Ovary (tissue), 9 donors: ENCODE data around the gene CRYBG2. TPM values are rescaled to one million over a fixed set of nuclear protein-coding genes. Genes with fewer than 3 reads are reported as not detected.

Source experiments
- DNase-seq, 5 donors: peaks; one replicate each; pipeline ENCODE4 v3.0.0-alpha.2; 2019 to 2020
- H3K27ac ChIP-seq, 2 donors: fragments of 200-600 bp; one replicate each; pipeline versions ENCODE4 v1.5.1 to v1.8.0; 2019 to 2022
- H3K27me3 ChIP-seq: fragments of 200-600 bp; one replicate; pipeline ENCODE4 v1.8.0; 2022
- H3K36me3 ChIP-seq: fragments of 200-600 bp; sonication (generic); one replicate; pipeline ENCODE4 v1.5.1; 2019
- H3K4me1 ChIP-seq: one replicate; pipeline ENCODE4 v1.8.1; 2013; ENCODE audit warnings: mild to moderate bottlenecking, moderate library complexity; ENCODE audit not compliant: insufficient read depth
- H3K4me3 ChIP-seq: fragments of 200-600 bp; sonication (generic); one replicate; pipeline ENCODE4 v1.5.1; 2017
- H3K9me3 ChIP-seq, 2 donors: fragments of 200-600 bp in 1 of 2; sonication (generic) in 1 of 2; one replicate each; pipeline versions ENCODE4 v1.5.1 to v1.8.1; 2013 to 2019; ENCODE audit warnings: mild to moderate bottlenecking in 1 of 2, moderate library complexity in 1 of 2
- EP300 ChIP-seq: sonication (generic); formaldehyde crosslinking; IDR thresholded peaks from one replicate; pipeline ENCODE4 v1.6.1; 2017; ENCODE audit warnings: antibody characterized with exemption
- POLR2A ChIP-seq: fragments of 450-650 bp; IDR thresholded peaks from one replicate; pipeline ENCODE4 v1.6.1; 2017; ENCODE audit warnings: antibody characterized with exemption, mild to moderate bottlenecking, moderate library complexity
- WGBS, 3 donors: extraction: QIAGEN DNeasy Blood & Tissue Kit in 1 of 3; methylation state at CpG; one replicate each; pipeline versions ENCODE4 v1.1.5 to v1.1.7; 2013 to 2017; 5-methylcytosine and 5-hydroxymethylcytosine counted together
- intact Hi-C, 4 donors: fragments of 100-400 bp; cut with DNase I; formaldehyde crosslinking; loops; one replicate each; pipeline versions ENCODE4 v1.11.0 to v1.15.1; 2022 to 2023
- polyA plus RNA-seq, 2 donors: library from polyadenylated mRNA; stranded (reverse); fragments of 200-250 nt in 1 of 2; fragments of 350-450 nt in 1 of 2; fragmentation: Illumina TruSeq in 1 of 2; extraction: RNeasy Lipid Tissue Mini Kit (QIAGEN cat#74804) in 1 of 2; gene quantifications; one replicate each; pipeline ENCODE4 v1.2.3, GENCODE V29; 2013 to 2014
- total RNA-seq, 7 donors: library from RNA; depleted of rRNA in 2 of 7; stranded (reverse); fragments of >200 nt in 2 of 7; fragmentation: NEBNext Ultra II Directional in 3 of 7; extraction: Animal tissue kit (Norgen Biotek cat#: 25700) in 3 of 7; gene quantifications; one replicate each; pipeline versions ENCODE4 v1.1.0 to v1.2.4, GENCODE V29; 2016 to 2023
- TF ChIP-seq, protein P1 (sequence below), 3 donors: fragments of 450-650 bp in 2 of 3; fragments of 200-600 bp in 1 of 3; IDR thresholded peaks; one replicate each; pipeline versions ENCODE4 v1.5.1 to v1.8.0; 2016 to 2022; ENCODE audit warnings: antibody characterized with exemption in 3 of 3, mild to moderate bottlenecking in 1 of 3
- donor health status: DM: no; HTN: no; CAD: no; lungs with moderate emphysema.
- donor health status: DM: no; HTN: no; CAD: no.
- donor health status: Bipolar disorder and iron deficiency.
- donor health status: DM: yes; HTN: yes; CAD: no.
- donor health status: DM: no; HTN: no; CAD: no.
- donor health status: DM: yes; HTN: yes; CAD: no.

CRYBG2 gene
- total and polyA plus RNA-seq, 9 donors = 0.11 to 2.3 (median 0.23) TPM; not detected in 6

DNA sequence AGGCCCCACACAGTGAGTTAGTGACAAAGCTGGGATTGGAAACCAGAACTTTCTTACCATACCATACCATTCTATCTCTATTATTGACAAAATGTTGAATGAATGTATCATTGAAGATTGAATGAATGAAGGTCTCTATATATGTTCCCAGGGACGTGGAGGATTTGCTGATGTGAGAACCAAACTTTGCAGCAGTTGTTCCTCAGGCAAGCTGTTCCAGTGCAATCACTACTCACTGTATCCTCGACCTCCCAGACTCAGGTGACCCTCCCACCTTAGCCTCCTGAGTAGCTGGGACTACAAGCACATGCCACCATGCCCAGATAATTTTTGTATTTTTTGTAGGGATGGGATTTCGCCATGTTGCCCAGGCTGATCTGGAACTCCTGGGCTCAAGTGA is 45.1 kb upstream of the CRYBG2 start:
- 72 to 91% (median 82%) methylated on average over 3 of the region's 3 CpGs for whole genome bisulfite sequencing, 3 donors
- no peaks in the 10 kb centered on the region for H3K36me3 ChIP-seq
- intact Hi-C loops = no loop called here
- no peak for TF ChIP-seq POLR2A
- TF ChIP-seq, protein P1, sequence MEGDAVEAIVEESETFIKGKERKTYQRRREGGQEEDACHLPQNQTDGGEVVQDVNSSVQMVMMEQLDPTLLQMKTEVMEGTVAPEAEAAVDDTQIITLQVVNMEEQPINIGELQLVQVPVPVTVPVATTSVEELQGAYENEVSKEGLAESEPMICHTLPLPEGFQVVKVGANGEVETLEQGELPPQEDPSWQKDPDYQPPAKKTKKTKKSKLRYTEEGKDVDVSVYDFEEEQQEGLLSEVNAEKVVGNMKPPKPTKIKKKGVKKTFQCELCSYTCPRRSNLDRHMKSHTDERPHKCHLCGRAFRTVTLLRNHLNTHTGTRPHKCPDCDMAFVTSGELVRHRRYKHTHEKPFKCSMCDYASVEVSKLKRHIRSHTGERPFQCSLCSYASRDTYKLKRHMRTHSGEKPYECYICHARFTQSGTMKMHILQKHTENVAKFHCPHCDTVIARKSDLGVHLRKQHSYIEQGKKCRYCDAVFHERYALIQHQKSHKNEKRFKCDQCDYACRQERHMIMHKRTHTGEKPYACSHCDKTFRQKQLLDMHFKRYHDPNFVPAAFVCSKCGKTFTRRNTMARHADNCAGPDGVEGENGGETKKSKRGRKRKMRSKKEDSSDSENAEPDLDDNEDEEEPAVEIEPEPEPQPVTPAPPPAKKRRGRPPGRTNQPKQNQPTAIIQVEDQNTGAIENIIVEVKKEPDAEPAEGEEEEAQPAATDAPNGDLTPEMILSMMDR (IDR thresholded peaks at IDR 0.05) = no peak
- TF ChIP-seq EP300 = no peak
- no peak overlapping the region for H3K4me3 ChIP-seq
- no peaks in the 10 kb centered on the region for H3K9me3 ChIP-seq
- no peaks in the 10 kb centered on the region for H3K27me3 ChIP-seq
- no peak overlapping the region for H3K27ac ChIP-seq
- no peaks in the 10 kb centered on the region for H3K4me1 ChIP-seq
- no peak for DNase-seq

DNA sequence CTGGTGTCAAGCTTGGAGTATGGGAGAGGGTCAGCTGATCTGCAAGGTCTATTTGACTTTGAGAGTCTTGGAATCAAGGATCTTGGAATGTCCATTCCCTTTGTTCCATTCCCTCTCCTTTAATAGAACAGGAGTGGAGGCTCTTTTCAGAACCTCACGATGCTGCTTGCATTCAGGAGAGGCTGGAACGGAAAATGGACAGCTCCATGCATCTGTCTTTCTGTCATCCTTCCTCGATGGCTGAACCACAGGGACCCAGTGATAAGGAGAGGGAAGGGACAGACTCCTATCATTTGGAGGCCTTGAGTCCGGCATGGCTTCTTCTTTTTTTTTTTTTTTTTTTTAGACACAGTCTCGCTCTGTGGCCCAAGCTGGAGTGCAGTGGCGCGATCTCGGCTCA is 41.8 kb upstream of the CRYBG2 start:
- no peak overlapping the region for H3K4me3 ChIP-seq
- H3K36me3 ChIP-seq = no peaks in the 10 kb centered on the region
- H3K4me1 ChIP-seq = no peaks in the 10 kb centered on the region
- 75 to 87% (median 83%) methylated on average over 8 of the region's 8 CpGs for WGBS, 3 donors
- TF ChIP-seq, protein P1 (IDR thresholded peaks at IDR 0.05) = no peak
- TF ChIP-seq POLR2A = no peak
- TF ChIP-seq EP300 = no peak
- DNase-seq = no peak
- intact Hi-C loops = no loop called here
- H3K27me3 ChIP-seq = no peaks in the 10 kb centered on the region
- no peak overlapping the region for H3K27ac ChIP-seq
- H3K9me3 ChIP-seq = no peaks in the 10 kb centered on the region

DNA sequence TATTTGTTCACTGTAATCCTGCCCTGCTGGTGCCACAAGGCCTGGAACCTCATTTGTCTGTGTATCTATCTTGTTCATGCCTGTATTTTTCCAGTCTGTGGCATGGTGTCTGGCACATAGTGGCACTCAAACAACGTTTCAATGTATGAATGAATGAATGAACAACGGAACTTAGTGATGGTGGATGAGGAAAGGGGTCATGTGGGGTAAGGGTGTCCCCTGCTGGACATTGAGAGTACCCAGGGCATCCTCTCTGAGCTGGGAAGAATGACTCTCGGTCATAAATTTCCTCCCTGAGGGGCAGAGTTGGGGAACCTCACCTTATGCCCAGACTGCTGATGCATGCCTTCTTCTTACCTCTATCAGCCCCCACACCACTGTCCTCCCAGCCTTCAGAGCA is 37.5 kb upstream of the CRYBG2 start:
- Histone ChIP-seq H3K4me1 (no peaks in the 10 kb centered on the region), H3K4me3 (no peak overlapping the region), H3K9me3 (no peaks in the 10 kb centered on the region), H3K27me3 (no peaks in the 10 kb centered on the region), H3K36me3 (no peaks in the 10 kb centered on the region), H3K27ac (no peak overlapping the region)
- no peak for DNase-seq
- TF ChIP-seq POLR2A (no peak), EP300 (no peak)
- TF ChIP-seq, protein P1 (IDR thresholded peaks at IDR 0.05) = no peak
- intact Hi-C loops = no loop called here
- WGBS, 3 donors = 4 to 7% (median 5%) methylated on average over 3 of the region's 3 CpGs

DNA sequence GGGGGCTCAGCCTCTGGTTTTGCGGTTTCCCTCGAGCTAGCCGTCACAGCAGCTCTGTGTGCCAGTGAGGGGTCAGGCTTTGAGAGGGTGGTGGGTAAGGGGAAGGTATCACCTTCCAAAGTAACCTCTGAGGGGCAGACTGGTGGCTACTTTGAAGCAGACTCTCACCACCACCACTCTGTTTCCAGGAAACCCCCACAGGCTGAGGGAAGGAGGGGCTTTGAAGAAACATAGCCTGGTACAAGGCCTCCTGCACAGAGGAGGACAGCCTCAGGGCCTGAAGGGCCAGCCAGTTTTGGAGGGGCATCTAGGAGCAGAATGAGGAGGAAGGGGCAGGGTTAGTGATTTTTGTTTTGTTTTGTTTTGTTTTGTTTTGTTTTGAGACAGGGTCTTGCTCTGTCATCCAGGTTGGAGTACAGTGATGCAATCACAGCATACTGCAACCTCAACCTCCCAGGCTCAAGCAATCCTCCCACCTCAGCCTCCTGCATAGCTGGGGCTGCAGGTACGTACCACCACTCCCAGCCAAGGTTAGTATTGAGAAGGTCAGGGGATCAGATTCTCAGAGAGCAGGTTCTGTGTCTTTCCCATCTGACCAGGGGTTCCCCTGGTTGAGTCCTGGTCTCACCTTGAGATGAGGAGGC is 35.8 kb upstream of the CRYBG2 start:
- H3K4me3 ChIP-seq = no peak overlapping the region
- WGBS, 3 donors = 60 to 80% (median 75%) methylated on average over 4 of the region's 4 CpGs
- H3K9me3 ChIP-seq = no peaks in the 10 kb centered on the region
- intact Hi-C loops = no loop called here
- TF ChIP-seq EP300 = no peak
- H3K36me3 ChIP-seq = no peaks in the 10 kb centered on the region
- no peaks in the 10 kb centered on the region for H3K27me3 ChIP-seq
- DNase-seq = no peak
- no peaks in the 10 kb centered on the region for H3K4me1 ChIP-seq
- no peak overlapping the region for H3K27ac ChIP-seq

DNA sequence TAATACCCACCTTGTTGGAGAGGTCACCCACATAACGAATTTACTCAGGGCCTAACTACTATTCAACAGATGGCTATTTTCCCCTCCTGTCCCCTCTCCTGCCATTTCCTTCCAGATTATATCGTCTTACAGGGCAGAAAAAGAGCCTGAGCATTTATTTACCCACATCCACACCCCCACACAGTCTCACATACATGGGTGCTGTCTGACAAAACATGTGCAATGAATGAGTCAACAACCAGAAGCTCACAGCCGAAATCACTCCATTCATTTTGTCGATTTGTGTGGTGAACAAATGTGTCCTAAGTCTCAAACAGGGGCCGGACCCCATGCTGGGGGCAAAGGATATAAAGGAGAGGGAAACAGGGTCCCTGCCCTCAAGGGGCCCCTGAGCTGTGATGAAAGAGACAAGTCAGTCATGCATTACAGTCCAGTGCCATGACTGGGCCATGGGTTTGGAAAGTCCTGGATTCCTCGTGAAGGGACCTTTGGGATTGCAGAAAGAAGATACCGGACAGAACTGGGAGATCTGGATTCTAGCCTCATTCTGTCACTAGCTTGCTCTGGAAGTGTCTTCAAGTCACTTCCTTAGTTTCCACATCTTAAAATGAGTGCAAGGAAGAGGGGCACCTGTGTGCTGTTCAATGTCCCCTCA is 35.0 kb upstream of the CRYBG2 start:
- intact Hi-C loops = no loop called here
- TF ChIP-seq POLR2A (no peak), EP300 (no peak)
- TF ChIP-seq, protein P1 (IDR thresholded peaks at IDR 0.05) = no peak
- Histone ChIP-seq H3K36me3 (no peaks in the 10 kb centered on the region), H3K27me3 (no peaks in the 10 kb centered on the region), H3K9me3 (no peaks in the 10 kb centered on the region), H3K4me1 (no peaks in the 10 kb centered on the region), H3K4me3 (no peak overlapping the region), H3K27ac (no peak overlapping the region)
- no peak for DNase-seq
- WGBS, 3 donors = 72 to 77% (median 75%) methylated on average over 7 of the region's 7 CpGs
